Forelimb muscle (tissue), 1 donor: ENCODE data around the gene MAN1A1. TPM values are rescaled to one million over a fixed set of nuclear protein-coding genes. Genes with fewer than 3 reads are reported as not detected.

ENCODE experiments used
- DNase-seq: peaks from one replicate; pipeline ENCODE4 v3.0.0-alpha.2; 2013; ENCODE audit warnings: low read depth
- polyA plus RNA-seq: library from polyadenylated mRNA; unstranded; fragments of 120-200 nt; gene quantifications from one replicate; pipeline ENCODE4 v1.2.1, GENCODE V29; 2013; ENCODE audit not compliant: insufficient read length

MAN1A1 gene
- polyA plus RNA-seq, 1 donor: 23.4 TPM

- peak; percentile 64 for DNase-seq
These were observed 201.3 kb downstream of the MAN1A1 start for GRCh38 chr6:119148098-119148824.

- DNase-seq: no peak
These were observed 202.2 kb downstream of the MAN1A1 start for GRCh38 chr6:119147101-119148053.

- DNase-seq: no peak
These were observed 204.4 kb downstream of the MAN1A1 start for GRCh38 chr6:119145111-119145510.

GRCh38 chr6:119142637-119143036 is 206.9 kb downstream of the MAN1A1 start:
- DNase-seq: no peak

- DNase-seq: no peak
These were observed 207.5 kb downstream of the MAN1A1 start for GRCh38 chr6:119142041-119142440.

GRCh38 chr6:119140196-119141140 is 209.1 kb downstream of the MAN1A1 start:
- no peak for DNase-seq

- no peak for DNase-seq
These were observed 210.5 kb downstream of the MAN1A1 start for GRCh38 chr6:119138906-119139541.

- no peak for DNase-seq
These were observed 212.1 kb downstream of the MAN1A1 start for GRCh38 chr6:119137194-119138072.

- DNase-seq: no peak
These were observed 214.8 kb downstream of the MAN1A1 start for GRCh38 chr6:119134752-119135151.

- no peak for DNase-seq
These were observed 216.2 kb downstream of the MAN1A1 start for GRCh38 chr6:119133400-119133799.

- DNase-seq: no peak
These were observed 217.1 kb downstream of the MAN1A1 start for GRCh38 chr6:119132261-119132981.

- DNase-seq: no peak
These were observed 219.5 kb downstream of the MAN1A1 start for GRCh38 chr6:119129968-119130484.

- DNase-seq: no peak
These were observed 220.2 kb downstream of the MAN1A1 start for GRCh38 chr6:119129148-119129967.

GRCh38 chr6:119128252-119128912 is 221.2 kb downstream of the MAN1A1 start:
- DNase-seq: no peak

GRCh38 chr6:119127627-119128026 is 221.9 kb downstream of the MAN1A1 start:
- DNase-seq: no peak
